ENCODE data around the gene CNR2. TPM values are rescaled to one million over a fixed set of nuclear protein-coding genes. Genes with fewer than 3 reads are reported as not detected.
A peak's percentile ranks its signal among the peaks of the same experiment; 100 is the strongest.
"Not testable (repeated sequence)": the region's sequence is repeated elsewhere in the genome, so short reads cannot be mapped to it uniquely, and the experiment has no call there.

Gene CNR2
- polyA plus RNA-seq (ENCODE audit: insufficient read length) = 0.05 TPM

GRCh38 chr1:23913212-23913880 is at the start of gene CNR2:
Gene CNR2 (minus strand): TSS chr1:23913362. CDS start chr1:23875617, 37,745 bp downstream.
- DNase-seq = no peak

GRCh38 chr1:23960291-23961020 is 47.3 kb upstream of the CNR2 start:
- DNase-seq = peak; percentile 49

- DNase-seq = peak; percentile 97
These were observed 46.5 kb upstream of the CNR2 start, which contains the start of gene PNRC2 for GRCh38 chr1:23959461-23960290. Gene PNRC2 (plus strand): TSS chr1:23959828. CDS start chr1:23961458, 1,630 bp downstream.

DNA sequence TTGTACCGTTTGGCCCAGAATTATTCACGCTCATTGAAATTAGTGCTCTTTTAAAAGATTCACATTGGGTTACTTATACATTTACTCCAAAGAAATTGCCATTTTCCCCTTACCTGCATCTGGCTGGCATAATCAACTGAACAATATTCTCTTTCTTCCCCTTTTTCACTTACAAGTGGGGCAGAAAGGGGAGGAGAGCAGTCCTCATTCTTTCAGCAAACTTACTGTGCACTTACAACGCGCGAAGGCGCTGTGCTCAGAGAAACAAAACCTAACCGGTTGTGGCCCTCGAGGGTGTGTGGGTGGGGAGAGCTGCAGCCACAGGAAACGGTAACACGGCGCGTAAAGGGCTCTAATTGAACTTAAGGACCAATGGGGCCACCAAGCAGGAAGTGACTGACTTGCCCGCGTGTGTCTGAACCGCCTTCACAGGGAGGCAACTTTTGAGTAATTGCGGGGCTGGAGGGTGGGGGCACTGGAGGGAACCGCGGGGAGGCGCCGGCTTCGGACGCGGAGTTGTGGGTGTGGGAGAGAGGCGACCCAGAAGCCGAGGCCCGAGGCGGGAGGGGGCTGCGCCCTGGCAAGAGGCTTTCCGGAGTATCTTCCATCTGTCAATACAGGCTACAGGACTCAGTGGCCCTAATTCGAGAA is 45.8 kb upstream of the CNR2 start:
- DNase-seq = peak; percentile 90

DNA sequence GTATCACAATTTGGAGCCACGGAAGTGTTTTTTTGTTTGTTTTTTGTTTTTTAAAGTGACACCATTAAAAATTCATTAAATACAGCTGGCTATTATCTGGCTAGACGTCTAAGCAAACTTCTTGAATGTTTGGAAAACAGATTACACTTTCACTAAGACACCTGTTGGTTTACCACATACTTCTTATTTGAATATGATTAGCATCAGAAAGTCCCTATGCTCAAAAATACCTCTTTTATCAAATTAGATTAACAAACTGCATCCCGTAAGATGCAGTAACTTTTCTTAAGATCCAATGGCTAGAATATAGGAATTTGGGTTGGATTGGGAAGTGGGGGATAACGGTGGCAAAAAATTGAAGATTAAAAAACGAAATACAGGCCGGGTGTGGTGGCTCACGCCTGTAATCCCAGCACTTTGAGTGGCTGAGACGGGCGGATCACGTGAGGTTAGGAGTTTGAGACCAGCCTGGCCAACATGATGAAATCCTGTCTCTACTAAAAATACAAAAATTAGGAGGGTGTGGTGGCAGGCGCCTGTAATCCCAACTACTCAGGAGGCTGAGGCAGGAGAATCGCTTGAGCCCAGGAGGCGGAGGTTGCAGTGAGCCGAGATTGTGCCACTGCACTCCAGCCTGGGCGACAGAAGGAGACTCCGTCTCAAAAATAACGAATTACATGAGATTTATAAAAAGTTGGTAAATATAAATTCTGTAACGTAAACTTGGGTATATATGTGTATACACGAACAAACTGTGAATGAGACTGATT is 45.1 kb upstream of the CNR2 start:
- not testable (repeated sequence) for DNase-seq

DNA sequence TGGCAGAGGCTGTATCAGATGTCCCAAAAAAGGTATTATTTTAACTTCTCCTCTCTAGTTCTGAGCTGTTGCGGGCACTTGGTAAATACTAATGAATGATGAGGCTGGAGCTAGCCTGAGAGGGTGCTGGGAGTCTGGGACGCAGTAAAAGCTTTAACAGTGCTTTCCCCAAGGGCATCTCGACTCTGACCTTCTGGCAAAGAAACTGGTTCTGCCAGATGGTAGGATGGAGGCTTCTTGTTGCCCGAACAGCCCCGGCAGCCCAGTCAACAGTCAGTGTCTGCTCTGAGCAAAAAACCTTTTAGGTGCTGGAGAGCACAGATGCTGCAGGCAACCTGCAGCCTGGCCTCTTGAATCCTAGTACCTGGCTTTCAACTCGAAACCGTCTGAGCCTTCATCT is 43.9 kb upstream of the CNR2 start:
- no peak for DNase-seq

- no peak for DNase-seq
These were observed 39.9 kb upstream of the CNR2 start for GRCh38 chr1:23953020-23953419.

DNA sequence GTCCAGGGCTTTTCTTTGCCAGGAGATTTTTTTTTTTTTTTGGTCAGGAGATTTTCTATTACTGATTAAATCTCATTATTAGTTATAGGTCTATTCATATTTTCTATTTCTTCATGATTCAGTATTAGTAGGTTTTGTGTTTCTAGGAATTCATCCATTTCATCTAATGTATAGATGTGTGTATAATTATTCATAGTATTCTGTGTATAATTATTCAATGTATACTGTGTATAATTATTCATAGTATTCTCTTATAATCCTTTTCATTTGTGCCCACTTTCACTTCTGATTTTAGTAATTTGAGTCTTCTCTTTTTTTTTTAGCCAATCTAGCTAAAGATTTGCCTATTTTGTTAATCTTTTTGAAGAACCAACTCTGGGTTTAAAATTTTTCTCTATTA is 34.2 kb upstream of the CNR2 start:
- no peak for DNase-seq

DNA sequence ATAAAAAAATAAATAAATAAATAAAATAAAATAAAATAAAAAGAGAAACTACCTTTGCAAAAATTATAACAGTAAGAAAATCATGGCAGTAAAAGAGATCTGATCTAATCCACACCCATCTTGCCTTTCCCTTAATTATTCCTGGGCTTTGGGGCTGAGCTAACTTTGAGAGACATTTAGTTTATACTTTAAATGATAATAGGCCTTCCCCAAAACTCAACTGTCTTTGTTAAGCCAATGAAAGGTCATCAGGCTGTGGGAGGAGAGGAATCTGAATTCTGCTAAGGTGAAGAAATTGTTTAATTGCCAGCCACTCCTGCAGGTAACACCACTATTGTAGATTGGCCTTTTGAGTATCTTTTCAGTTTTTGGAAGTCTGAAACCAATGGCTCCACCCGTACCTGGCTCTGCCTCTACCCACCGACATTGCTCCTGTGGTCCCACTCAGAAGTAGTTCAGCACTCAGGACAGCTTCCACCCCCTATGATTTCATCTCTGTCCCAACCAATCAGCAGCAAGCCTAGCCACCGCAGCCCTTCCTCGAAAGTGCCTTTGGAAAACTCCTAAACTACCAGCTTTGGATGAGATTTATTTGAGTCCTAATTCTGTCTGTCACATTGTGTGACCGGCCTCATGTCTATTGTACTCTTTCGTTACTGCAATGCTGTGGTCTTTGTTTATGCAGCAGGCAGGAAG is 23.5 kb upstream of the CNR2 start:
- no peak for DNase-seq

DNA sequence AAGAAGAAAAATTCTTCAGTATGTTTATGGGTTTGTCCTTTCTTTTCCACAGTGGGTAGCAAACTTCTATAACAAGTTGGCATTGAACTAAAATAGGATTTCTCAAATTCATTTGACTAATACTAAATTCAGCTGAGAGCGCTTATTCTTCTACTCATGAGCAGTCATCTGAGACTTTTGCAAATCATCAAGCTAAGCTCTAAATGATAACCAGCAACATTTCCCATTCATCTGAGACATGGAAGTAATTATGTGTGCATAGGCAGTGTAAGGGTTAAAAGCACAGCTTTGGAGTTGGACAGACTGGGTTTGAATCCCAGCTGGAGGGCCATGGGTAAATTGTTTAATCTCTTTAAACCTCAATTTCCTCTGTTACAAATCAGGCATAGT is 18.3 kb upstream of the CNR2 start:
- no peak for DNase-seq

DNA sequence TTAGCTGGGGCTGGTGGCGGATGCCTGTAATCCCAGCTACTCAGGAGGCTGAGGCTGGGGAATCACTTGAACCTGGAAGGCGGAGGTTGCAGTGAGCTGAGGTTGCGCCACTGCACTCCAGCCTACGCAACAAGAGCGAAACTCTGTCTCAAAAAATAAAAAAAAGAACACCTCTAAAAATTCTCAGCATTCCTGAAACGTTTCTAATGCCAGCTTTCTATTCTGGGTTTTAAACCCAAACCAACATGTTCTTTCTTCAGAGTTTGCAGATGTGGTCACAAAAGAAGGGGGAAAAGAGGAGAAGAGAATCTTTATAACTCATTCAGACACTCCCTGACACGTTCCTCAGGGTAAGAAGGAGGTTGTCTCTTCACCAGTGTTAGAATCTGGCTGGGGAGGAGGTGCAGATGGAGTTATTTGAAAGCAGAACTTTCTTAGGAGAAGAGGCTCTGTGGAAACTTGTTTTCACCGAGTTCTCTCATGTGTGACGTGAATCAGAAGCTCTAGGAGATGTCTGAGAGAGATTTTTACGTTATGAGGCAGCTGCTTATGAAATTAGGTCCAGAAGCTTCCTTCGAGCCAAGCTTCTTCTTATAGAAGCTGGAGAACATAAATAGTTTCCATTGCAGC is 17.8 kb upstream of the CNR2 start:
- DNase-seq = peak; percentile 50

- no peak for DNase-seq
These were observed 17.1 kb upstream of the CNR2 start for GRCh38 chr1:23930270-23930669.

GRCh38 chr1:23928789-23929188 is 15.6 kb upstream of the CNR2 start:
- DNase-seq = no peak

DNA sequence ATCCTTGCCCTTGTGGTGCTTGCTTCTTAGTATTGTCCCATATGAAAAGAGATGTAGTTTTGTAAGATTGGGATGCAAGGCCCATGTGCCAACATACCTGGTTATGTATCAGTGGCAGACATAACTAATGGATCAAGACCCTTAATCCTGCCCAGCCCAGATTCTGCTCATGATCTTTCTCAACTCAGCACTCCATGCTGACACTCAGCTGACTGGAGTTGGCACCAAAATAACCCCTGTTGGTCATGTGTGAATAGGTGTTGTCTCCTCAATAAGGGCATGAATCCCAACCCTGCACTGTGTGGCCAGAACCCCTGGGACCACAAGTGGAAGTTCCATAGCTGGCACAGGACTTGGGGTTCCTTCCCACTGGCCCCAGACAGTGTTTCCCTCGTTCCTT is 13.9 kb upstream of the CNR2 start:
- DNase-seq = no peak

DNA sequence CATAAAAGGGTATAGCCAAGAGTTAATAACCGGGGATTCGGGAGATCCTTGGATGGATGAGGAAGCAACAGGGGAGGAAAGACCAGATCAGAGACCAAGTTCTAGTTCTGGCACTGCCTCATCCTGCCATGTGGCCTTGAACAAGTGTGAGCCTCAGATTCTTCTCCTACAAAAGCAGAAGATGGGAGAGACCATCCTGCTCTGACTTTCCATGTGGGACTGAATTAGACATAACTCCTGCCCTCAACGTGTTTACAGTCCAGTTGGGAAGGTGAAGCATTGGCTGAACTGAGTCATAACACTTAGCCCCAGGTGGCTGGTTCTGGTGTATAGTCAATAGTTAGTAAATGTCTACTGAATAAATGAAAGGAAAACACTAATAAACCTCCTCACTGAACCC is 12.1 kb upstream of the CNR2 start:
- no peak for DNase-seq

GRCh38 chr1:23924601-23925000 is 11.4 kb upstream of the CNR2 start:
- no peak for DNase-seq

DNA sequence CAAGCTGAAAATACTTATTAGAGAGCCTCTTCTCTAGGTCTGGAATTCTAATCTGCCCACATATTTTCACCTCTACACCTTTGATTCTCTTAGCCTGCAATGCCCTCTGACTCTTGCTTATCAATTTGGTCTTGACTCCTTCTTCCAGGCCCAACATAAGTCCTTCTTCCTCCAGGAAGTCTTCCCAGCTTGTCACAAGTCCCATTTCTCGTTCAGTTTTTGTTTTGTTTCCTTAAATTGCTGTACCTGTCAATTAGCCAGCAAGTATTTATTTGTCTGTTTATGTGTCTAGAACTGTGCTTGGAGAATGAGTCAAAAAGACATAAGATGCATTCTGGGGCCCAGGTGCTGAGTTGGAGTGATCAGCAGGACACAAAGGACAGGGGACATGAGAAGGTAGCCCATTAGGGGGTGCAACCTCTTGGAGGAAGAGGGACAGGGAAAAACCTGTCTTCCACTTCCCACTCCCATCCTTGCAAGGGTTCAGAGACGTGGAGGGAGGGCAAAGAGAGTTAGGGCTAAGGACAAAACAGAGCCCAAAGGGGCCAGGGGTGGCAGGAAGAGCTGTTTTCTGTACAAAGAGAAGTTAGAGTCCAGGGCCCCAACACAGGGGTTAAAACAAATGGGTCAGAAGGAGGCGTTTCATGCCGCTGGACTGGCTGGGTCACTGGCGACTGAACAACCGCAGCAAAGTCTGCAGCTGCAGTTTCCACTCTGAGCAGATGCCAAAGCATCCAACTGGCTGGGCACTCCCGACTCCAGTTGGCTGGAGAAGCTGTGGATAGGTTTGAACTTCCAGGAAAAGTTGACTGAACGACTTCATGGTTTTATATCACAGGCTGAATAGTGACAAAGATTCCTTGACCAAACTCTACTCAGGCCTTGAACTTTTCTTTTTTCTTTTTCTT is 10.7 kb upstream of the CNR2 start:
- peak; percentile 75 for DNase-seq

GRCh38 chr1:23922321-23922943 is 9.3 kb upstream of the CNR2 start:
- DNase-seq = no peak

All from hindlimb muscle (tissue), 1 donor.